HG03575 (cell line): ENCODE results near the gene LHFPL6.

Source experiments
- ATAC-seq: cut with Tn5 transposase; IDR thresholded peaks from one replicate; pipeline ENCODE4 v1.9.1; 2021; ENCODE audit not compliant: unreplicated experiment, insufficient number of reproducible peaks, low FRiP score; ENCODE audit errors: extremely low read depth

Gene LHFPL6

DNA sequence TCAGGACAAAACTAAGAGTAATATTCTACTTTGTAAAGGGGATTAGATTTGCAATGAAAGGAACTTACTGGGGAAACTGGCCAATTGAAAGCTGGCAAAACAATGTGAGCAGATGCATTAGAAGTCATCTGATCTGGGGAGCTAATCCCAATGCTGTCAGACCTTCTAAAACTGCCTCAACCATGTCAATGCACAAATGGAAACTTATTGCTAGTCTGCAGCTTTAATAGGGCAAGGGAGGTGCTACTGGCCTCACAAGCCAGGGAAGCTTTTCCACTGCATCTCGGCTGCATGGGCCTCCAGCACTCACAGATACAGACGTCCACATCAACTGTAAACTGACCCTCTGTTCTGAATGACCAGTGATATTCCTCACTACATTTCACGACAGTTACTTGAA, 154.2 kb downstream of the LHFPL6 start:
- no peak for ATAC-seq

DNA sequence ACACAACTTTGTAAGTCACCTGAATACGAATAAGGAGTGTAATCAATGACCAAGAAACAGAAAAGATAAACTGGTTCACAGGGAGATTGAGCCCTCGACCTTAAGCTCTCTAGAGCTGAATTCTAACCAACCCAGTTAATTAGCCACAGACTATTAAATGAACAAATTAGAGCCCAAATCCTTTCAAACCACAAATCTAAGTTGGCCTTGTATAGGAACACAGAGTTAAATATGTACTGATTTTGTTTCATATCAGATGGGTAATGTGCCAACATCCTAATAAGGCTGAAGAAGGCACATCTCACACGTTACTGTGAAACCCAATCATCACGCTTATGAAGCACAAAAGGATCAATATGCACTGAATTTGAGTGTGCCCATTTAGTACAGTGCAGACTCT, 156.1 kb downstream of the LHFPL6 start:
- no peak for ATAC-seq

DNA sequence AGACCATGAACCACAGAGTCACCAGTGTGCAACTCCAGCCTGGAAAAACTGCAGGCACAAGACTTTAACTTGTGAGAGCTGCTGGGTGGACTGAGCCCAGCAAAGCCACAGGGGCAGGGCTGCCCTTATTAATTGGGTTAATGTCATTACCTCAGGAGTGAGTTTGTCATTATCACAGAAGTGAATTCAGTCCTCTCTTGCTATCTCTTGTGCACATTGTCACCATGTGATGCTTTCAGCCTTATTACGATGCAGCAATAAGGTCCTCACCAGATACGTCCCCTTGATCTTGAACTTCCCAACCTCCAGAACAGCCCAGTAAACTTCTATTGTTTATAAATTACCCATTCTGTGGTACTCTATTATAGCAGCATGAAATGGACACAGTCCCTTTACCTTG, 158.1 kb downstream of the LHFPL6 start:
- no peak for ATAC-seq

DNA sequence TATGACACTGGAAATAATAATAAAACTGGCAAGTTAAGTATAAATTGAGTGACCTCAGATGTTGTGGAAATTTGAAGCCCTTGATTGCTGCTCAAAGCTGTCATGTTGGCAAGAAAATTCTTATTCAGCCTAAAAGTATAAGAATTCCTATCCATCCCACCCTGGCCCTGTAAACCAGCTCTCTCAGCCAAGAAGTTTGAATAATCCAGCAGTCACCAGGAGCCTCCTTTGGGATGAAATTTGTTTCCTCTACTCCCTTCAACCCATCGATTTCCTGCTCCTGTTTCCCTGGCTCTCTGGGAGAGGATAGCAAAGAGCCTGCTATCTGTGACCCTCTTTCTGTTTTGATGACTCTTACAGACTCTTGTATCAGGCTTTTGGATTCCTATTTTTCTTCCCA, 169.3 kb downstream of the LHFPL6 start:
- ATAC-seq = no peak

DNA sequence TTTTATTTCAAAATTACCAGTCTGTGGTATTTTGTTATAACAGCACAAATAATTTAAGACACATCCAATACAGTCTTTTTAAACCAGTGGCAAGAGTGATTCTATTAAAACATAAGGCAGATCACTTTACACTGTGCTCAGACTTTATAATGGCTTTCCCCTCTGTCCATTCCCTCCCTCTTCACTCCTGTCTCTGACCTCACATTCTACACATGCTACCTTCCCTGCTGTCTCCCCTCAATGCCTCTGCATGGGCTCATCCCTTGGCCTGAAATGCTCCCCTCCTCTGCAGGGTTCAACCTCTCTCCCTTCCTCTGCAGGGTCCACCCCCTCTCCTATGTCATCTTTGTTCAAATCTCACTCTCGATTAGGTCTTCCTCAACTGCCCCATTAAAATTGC, 170.8 kb downstream of the LHFPL6 start:
- ATAC-seq = no peak

DNA sequence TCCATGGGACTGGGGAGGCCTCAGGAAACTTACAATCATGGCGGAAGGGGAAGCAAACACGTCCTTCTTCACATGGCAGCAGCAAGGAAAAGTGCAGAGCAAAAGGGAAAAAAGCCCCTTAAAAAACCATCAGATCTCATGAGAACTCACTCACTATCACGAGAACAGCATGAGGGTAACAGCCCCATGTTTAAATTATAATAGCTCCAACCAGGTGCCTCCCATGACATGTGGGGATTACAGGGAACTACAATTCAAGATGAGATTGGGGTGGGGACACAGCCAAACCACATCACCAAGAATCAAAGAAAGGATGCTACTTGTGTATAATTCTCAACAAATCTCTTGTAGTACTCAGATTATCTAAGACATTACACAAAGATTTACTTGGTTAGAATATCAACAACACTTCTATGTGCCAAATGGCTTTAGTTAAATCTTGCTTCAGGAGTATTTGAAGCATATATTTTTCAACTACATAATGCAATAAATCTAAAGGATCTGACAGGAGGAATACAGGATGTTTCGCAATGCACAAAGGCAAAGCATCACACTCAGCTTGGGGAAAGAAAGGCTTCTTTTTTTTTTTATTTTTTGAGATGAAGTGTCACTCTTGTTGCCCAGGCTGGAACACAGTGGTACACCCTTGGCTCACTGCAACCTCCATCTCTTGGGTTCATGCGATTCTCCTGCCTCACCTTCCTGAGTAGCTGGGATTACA, 180.0 kb downstream of the LHFPL6 start:
- ATAC-seq = no peak

DNA sequence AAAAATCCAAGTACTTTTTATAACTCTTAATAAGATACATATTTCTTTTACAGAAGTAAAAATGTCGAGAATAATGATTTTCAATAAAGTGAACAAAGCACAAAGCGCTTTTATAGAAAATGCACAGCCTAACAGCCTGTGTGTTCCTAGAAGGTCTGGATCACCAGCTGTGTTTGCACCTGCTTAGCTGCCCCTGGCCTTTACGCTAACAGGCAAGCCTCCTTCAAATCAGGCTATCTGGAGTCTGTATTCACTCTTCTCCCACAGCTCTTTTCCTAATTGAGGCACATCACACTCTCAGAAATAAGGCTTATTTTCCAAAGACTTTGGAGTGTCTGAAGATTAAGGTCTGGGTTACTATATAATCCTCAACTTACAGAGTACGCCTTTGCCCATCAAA, 183.1 kb downstream of the LHFPL6 start:
- no peak for ATAC-seq

DNA sequence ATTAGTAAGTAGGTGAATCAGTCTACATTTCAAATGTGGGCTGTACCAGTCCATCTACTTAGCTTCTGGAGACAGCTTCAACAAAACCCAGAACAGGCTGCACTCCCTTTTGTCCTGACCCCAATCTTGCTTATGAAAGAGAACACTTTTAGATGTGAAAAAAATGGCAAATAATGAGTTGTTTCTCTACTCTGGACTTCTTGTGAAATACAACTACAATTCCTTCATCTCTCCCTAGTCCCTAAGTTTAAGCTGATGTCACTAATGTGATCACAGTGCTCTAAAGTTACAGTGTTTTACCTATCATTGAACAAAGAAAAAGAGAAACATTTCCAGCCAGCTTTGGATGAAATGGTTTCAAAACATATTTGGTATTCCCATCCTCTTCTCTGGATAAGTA, 183.9 kb downstream of the LHFPL6 start:
- no peak for ATAC-seq

DNA sequence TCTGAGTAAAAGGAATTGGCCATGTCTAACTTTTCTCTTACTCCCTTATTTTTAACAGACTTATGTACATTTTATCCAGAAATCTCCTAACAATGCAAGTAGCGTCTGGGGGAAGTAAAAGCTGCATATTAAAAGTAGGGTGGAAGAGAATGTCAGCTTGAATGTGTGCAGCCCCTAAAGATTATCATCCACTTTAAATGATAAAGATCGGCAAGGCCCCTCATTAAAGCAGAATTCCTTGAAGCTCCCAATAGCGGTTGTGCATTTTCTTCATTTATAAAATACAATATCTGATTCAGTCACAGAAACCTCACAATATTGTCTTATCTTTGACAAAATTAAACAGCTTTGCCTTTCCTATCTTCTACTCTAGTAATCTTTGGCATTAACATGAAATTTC, 184.6 kb downstream of the LHFPL6 start:
- ATAC-seq = no peak

DNA sequence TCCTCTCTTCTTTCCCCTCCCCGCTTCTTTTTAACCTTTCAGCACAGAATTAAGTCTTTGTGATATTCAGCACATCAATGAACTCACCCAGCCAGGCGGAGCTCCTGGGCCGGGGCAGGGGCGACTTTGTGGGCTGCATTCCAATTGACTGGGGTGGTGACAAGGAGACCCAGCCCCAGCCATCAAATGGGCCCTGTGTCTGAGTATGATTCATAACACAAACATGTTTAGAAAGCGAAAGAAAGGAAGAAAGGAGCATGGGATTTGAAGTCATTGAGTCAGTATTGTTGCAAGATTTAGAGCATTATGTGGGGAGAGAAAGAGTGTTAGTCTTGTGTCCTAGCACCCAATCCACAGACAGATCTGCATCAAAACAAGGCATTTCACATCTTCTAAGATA, 185.3 kb downstream of the LHFPL6 start:
- ATAC-seq = no peak

DNA sequence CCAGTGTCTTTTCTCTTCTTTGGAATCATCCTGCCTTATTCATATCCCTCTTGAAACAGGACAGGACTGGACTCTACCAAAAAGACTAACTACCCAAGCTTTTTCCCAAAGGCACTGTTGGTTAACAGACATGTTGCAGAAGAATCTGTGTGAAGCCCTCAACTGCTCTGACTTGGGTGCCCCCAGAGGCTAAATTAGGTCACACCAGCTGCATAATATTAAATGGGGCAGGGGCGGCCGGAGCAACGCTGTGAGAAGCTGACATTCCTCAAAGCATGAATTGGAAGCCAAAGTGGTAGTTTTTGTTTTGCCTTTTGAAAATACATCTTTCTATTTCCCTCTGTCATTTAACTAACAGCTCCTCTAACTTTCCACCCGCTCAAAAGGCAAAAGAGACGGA, 185.9 kb downstream of the LHFPL6 start:
- ATAC-seq = no peak

DNA sequence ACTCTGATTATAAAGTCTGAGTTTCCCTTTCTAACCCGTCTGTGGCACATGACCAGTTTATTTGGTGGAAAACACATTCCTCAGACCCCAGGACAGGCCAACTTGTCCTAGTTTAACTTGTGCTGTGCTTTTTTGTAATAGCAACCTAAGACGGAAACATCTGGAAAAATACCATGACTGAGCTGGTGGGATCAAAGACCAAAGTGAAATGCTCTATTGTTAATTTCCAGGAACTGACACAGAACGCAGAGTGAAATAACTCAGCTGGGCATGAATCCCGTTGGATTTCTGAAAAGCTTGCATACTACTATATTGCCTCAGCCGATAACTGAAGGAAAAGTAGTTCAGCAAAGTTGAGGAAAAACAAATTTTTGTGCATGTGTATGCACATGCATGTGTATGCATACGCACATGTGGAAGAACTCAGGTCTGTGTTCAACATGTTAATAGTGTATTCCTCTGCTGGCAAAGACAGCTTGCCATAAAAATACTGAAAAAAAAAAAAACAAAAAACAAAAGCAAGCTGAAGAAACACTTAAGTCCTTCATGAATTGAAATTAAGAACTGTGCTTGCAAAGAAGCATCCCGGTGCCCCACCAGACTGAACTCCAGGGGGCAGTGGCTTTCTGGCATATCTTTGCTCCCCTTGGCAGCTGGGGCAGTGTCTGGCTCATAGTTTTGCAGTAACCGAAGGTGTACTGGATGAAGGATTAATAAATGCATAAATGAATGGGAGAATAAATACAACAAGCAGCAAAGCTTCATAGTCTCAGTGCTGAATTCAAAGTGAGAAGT, 187.8 kb downstream of the LHFPL6 start:
- ATAC-seq = no peak

DNA sequence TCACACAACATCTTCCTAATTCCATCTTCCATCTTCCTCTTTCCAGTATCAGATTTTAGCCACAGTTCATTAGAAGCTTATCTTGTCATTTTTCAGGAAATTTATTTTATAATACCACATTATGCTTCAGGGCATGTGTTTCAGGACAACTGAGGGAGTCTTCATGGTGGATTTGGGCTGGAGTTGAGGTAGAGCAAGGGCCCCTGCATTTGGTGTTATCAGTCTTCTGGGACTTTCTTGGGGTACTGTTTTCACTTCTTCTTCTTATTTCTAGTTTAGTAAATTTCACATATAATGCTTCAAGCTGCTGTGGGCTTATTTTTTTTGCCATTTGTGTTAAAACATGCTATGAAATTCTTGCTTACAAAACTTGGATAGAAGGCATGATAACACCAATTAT, 188.7 kb downstream of the LHFPL6 start:
- no peak for ATAC-seq

DNA sequence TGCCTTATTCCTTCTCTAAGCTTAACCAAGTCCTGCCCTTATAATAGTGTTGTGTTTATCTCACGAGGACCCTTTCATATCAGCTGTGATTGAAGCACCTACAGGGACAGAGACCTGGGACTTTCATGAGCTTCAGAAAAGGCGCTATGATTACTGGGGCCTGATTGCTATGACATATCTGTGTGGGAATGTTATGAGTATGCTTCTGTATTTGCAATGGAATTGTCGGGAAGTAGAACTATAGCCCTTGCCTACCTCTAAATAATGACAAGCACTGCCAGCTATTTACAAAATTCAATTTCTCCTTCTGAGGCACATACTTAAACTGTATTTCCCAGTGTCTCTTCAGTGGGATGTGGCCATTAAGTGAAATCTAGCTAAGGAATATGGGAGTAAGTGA, 191.5 kb downstream of the LHFPL6 start:
- ATAC-seq = no peak

DNA sequence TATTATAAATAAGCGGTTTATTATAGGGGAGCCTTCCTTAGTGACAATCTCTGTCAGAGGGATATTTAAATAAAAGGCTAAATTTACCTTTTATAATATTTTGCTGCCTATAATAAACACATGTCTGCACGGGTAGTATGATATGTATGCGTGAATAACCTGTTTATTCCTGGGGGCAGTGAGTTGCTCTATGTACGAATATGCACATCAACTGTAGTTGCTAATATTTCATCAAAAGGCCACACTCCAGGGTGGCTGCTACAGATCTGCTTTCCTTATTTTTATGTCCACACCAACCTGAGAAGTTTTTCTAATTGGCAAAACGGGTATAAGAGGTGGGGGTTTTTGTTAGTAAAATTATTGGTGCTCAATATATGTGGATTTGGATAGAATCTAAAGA, 192.0 kb downstream of the LHFPL6 start:
- no peak for ATAC-seq

DNA sequence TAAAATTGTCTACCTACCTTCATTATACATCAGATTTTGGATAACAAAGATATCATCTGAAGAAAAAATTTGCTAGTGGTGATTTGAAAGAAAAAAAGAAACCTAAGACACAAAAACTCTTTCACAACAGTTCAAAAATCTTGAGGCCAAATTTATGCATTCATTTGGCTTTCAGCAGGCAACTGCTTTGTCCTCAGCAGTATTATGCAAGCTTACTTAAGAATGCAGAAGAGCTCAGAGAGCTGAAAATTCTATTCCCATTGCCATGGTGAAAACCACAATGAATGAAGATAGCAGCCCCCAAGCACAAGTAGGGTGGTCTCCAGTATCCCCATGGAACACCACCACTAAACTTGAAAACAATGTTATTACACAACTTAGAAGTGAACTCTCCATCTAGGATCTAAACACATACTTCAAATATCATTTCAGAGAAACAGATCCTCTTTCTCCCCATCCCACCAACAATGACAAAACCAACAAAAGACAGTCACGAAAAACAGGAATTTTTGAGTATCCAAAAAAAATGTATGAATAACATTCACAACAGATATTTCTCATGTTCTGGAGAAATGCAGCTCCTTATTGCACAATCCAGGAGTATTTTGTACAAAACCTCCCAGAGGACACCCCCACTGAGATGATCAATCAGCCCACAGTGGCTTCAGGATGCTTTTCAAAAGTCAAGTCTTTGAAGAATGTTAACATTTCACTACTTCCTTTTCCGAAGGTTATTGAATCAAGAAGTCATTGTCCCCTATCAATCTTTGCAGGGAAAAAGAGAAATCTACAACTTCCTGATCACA, 192.7 kb downstream of the LHFPL6 start:
- ATAC-seq = no peak

DNA sequence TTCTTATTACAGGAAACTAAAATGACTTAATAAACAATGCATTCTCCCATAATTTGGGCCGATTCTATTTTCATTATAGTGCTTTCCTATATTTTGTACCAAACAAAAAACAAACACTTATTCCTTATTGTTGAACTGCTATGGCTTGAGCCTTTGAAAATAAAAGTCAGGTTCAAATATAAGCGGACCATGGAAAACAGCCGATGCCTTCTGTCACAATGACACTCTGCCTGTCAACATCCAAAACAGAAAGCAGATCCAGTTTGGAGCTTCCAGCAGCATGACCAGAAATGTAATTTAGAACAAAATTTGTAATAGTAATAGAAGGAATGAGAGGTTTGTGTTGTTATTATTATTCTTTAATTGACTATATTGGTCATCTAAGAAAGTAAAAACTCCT, 194.5 kb downstream of the LHFPL6 start:
- no peak for ATAC-seq

DNA sequence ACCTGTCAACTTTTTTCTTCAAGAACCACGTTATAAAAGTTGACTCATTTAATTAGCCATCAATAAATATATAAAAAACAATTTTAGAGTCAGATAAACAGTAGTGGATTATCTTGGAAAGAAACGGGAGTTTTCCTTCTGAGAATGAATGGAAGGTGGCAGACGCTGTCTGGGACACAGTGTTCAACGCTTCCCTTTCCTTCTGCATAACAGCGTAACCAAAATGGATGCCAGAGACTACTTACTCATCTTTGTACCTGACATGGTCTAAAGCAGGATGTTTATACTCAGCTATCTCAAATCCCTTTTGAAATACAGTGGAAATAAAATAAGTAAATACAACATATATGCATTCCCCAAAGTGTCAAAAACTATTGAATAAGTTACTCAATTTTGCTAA, 195.2 kb downstream of the LHFPL6 start:
- no peak for ATAC-seq

DNA sequence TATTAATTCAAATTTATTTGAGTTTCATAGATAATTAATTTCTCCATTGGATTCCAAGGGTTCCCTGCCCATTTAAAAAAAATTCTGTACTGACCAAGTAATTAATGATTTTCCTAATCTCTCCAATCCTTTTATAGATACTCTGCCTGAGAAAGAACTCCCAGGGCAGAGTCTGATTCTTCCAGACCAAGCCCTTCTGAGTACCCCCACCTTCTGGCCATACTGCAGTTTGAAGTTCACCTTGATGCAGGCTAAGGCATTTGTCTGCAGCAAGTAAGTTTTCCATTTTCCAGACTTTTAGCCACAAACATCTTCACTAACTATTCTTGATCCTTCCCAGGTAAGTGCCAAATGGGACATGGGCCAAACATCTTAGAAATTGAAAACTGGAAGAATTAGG, 195.9 kb downstream of the LHFPL6 start:
- no peak for ATAC-seq

DNA sequence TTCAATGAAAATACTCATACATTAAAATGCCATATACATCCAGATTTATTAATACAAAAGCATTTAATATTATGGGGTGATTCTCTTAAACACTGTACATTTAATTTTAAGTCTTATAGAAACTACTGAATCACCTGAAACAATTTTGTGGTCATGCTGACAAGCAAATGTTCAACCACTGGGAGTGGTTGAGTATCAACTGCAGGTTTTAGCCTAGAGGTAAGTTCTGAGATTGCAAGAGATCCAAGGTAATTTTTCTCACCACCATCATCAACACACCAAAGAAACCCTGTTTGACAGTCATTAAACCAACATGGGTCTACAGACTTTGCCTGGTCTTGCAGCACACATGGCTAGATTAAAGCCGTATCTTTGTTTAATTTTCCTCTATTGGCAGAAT, 196.3 kb downstream of the LHFPL6 start:
- ATAC-seq = peak; percentile 57
